ENCODE measurements around the gene ZCCHC3. TPM values are rescaled to one million over a fixed set of nuclear protein-coding genes. Genes with fewer than 3 reads are reported as not detected.
A peak's percentile ranks its signal among the peaks of the same experiment; 100 is the strongest.

The ZCCHC3 gene
- total and polyA plus RNA-seq, 2 experiments from 2014 or later, result 26.5 to 66.3 TPM

GRCh38 chr20:346640-347316 lies 49.4 kb downstream of the ZCCHC3 start, which contains the start of gene NRSN2:
Gene NRSN2 (plus strand): TSS chr20:347111. CDS start chr20:349644, 2,533 bp downstream.
- no peaks in the 10 kb centered on the region for H3K9me2 ChIP-seq (ENCODE audit: insufficient read depth)
- H3K4me2 ChIP-seq, result peak within 1 kb of the TSS; percentile 97
- peak within 1 kb of the TSS; percentile 87 for H3K27ac ChIP-seq (ENCODE audit: low read depth)
- peaks cover 13% of the 10 kb centered on the region; the same call in 1 of the 2 replicates for H3F3A ChIP-seq (replicated peaks; ENCODE audit: low read depth)
- H2AFZ ChIP-seq, result peak within 1 kb of the TSS; percentile 95
- TF ChIP-seq NANOG (IDR thresholded peaks at IDR 0.05; ENCODE audit: borderline replicate concordance), result no peak
- no peak; the same call in none of the 2 replicates for TF ChIP-seq POLR2AphosphoS5 (IDR thresholded peaks at IDR 0.05; ENCODE audit: low read depth)
- TF ChIP-seq ZNF331 (CRISPR knock-in tag; IDR thresholded peaks at IDR 0.05; ENCODE audit: low read depth), result no peak
- TF ChIP-seq STAT1 (IDR thresholded peaks at IDR 0.05; ENCODE audit: unreplicated experiment), result no peak
- TF ChIP-seq EZH2 (IDR thresholded peaks at IDR 0.05; ENCODE audit: low read depth, unreplicated experiment), result no peak
- TF ChIP-seq ETS1 (IDR thresholded peaks at IDR 0.05), result no peak
- no peaks in the 10 kb centered on the region for H3K36me3 ChIP-seq (ENCODE audit: insufficient read depth)
- H3K36me3 Mint-ChIP-seq (ENCODE audit: low read depth), result peaks cover 2% of the 10 kb centered on the region; the same call in 1 of the 3 replicates
- H3K4me3 Mint-ChIP-seq, result peak within 1 kb of the TSS; percentile 88
- no peaks in the 10 kb centered on the region for H4K20me1 ChIP-seq (replicated peaks; ENCODE audit: insufficient read depth)
- peaks cover 15% of the 10 kb centered on the region for H3K4me1 ChIP-seq (ENCODE audit: insufficient read depth)
- H3K27me3 ChIP-seq (ENCODE audit: insufficient read depth), result no peaks in the 10 kb centered on the region
- peaks cover 13% of the 10 kb centered on the region for H3K27me3 Mint-ChIP-seq (ENCODE audit: insufficient read depth, low read depth, poor library complexity)
- no peaks in the 10 kb centered on the region; the same call in 2 of the 3 replicates for H3K9me3 Mint-ChIP-seq
- no peaks in the 10 kb centered on the region for H3K79me2 ChIP-seq (replicated peaks; ENCODE audit: insufficient read depth)
- H3K4me3 ChIP-seq, result peak within 1 kb of the TSS; percentile 94
- DNase-seq (ENCODE audit: low spot score), result peak; percentile 79
- peak within 1 kb of the TSS; percentile 92 for H3K27ac Mint-ChIP-seq
- peak; percentile 72 for ATAC-seq
- H3K4me1 Mint-ChIP-seq, result peaks cover 16% of the 10 kb centered on the region

DNA sequence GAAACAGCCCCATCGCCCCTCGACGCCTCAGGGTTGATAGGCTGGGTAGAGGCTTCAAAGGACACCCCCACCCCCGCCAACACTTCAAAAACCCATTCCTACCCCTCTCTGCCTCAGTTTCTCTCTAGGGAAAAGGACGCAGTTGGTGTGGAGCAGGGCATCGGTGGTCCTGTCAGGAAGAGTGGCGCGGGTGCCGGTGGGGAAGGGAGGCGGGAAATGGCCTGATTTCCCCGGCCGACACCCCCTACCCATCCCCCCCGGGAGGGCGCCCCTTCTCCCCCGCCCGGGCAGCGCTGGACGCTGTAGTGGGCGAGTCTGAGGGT lies 49.9 kb downstream of the ZCCHC3 start:
- H3K4me1 Mint-ChIP-seq, result peaks cover 16% of the 10 kb centered on the region
- peaks cover 13% of the 10 kb centered on the region; the same call in 1 of the 2 replicates for H3F3A ChIP-seq (replicated peaks; ENCODE audit: low read depth)
- peak overlapping the region; percentile 97 for H3K4me2 ChIP-seq
- DNase-seq (ENCODE audit: low spot score) (no peak), ATAC-seq (peak; percentile 6; the same call in 2 of the 3 replicates)
- H3K4me1 ChIP-seq (ENCODE audit: insufficient read depth), result peaks cover 15% of the 10 kb centered on the region
- no peak overlapping the region for H3K27ac Mint-ChIP-seq
- H3K36me3 ChIP-seq (ENCODE audit: insufficient read depth), result no peaks in the 10 kb centered on the region
- H3K9me3 Mint-ChIP-seq, result no peaks in the 10 kb centered on the region; the same call in 2 of the 3 replicates
- H2AFZ ChIP-seq, result peak overlapping the region; percentile 95
- no peaks in the 10 kb centered on the region for H3K9me2 ChIP-seq (ENCODE audit: insufficient read depth)
- peaks cover 2% of the 10 kb centered on the region; the same call in 1 of the 3 replicates for H3K36me3 Mint-ChIP-seq (ENCODE audit: low read depth)
- H3K27me3 Mint-ChIP-seq (ENCODE audit: insufficient read depth, low read depth, poor library complexity), result peaks cover 13% of the 10 kb centered on the region
- H3K27me3 ChIP-seq (ENCODE audit: insufficient read depth), result no peaks in the 10 kb centered on the region
- H3K27ac ChIP-seq (ENCODE audit: low read depth), result peak overlapping the region; percentile 76
- H3K79me2 ChIP-seq (replicated peaks; ENCODE audit: insufficient read depth), result no peaks in the 10 kb centered on the region
- H4K20me1 ChIP-seq (replicated peaks; ENCODE audit: insufficient read depth), result no peaks in the 10 kb centered on the region
- peak overlapping the region; percentile 88 for H3K4me3 Mint-ChIP-seq
- peak overlapping the region; percentile 94 for H3K4me3 ChIP-seq
- TF ChIP-seq ZNF114 (CRISPR knock-in tag; IDR thresholded peaks at IDR 0.05) (no peak), CREB1 (CRISPR knock-in tag; IDR thresholded peaks at IDR 0.05; ENCODE audit: low read depth) (no peak), POLR2AphosphoS5 (IDR thresholded peaks at IDR 0.05; ENCODE audit: low read depth) (no peak; the same call in 1 of the 2 replicates), ETS1 (IDR thresholded peaks at IDR 0.05) (no peak), ZNF462 (CRISPR knock-in tag; IDR thresholded peaks at IDR 0.05) (no peak), EZH2phosphoT487 (IDR thresholded peaks at IDR 0.05; ENCODE audit: unreplicated experiment) (no peak), ZNF331 (CRISPR knock-in tag; IDR thresholded peaks at IDR 0.05; ENCODE audit: low read depth) (no peak)

Measured in GM23338 (cell line).